Glutamatergic neuron (in vitro differentiated cells): ENCODE data around the gene SYNPR. TPM values are rescaled to one million over a fixed set of nuclear protein-coding genes. Genes with fewer than 3 reads are reported as not detected.

Experiments
- DNase-seq: peaks from one replicate; pipeline ENCODE4 v3.0.0; 2022
- H3K27ac Mint-ChIP-seq: one replicate; pipeline ENCODE4 v1.8.0; 2020; ENCODE audit warnings: mild to moderate bottlenecking, mixed read lengths, inconsistent platforms; ENCODE audit not compliant: unreplicated experiment
- H3K27me3 Mint-ChIP-seq: one replicate; pipeline ENCODE4 v1.8.0; 2020; ENCODE audit warnings: mild to moderate bottlenecking, moderate library complexity, mixed read lengths, inconsistent platforms; ENCODE audit not compliant: unreplicated experiment
- H3K36me3 Mint-ChIP-seq: one replicate; pipeline ENCODE4 v1.8.0; 2020; ENCODE audit warnings: mild to moderate bottlenecking, mixed read lengths, inconsistent platforms; ENCODE audit not compliant: unreplicated experiment
- H3K4me1 Mint-ChIP-seq: one replicate; pipeline ENCODE4 v1.8.0; 2020; ENCODE audit warnings: mild to moderate bottlenecking, low read depth, mixed read lengths, inconsistent platforms; ENCODE audit not compliant: unreplicated experiment
- H3K4me3 Mint-ChIP-seq: one replicate; pipeline ENCODE4 v1.8.0; 2020; ENCODE audit warnings: mild to moderate bottlenecking, mixed read lengths, inconsistent platforms; ENCODE audit not compliant: unreplicated experiment
- H3K9me3 Mint-ChIP-seq: one replicate; pipeline ENCODE4 v1.8.0; 2020; ENCODE audit warnings: mild to moderate bottlenecking, moderate library complexity, mixed read lengths, inconsistent platforms; ENCODE audit not compliant: unreplicated experiment
- CTCF ChIP-seq: fragments of 200-600 bp; sonication (generic); IDR thresholded peaks from one replicate; pipeline ENCODE4 v1.5.0; 2021; ENCODE audit not compliant: partially characterized antibody, unreplicated experiment
- total RNA-seq: library from RNA; stranded (reverse); fragmentation: NEBNext Ultra II Directional; extraction: Animal tissue kit (Norgen Biotek cat#: 25700); gene quantifications from one replicate; pipeline ENCODE4 v1.2.1, GENCODE V29; 2021; ENCODE audit not compliant: unreplicated experiment

The SYNPR gene
- total RNA-seq, 1 donor from 2014 or later = 6.1 TPM

- Mint-ChIP-seq H3K4me3 (no peak overlapping the region), H3K9me3 (no peaks in the 10 kb centered on the region), H3K4me1 (no peaks in the 10 kb centered on the region), H3K27me3 (no peaks in the 10 kb centered on the region), H3K36me3 (no peaks in the 10 kb centered on the region), H3K27ac (no peak overlapping the region)
- no peak for TF ChIP-seq CTCF
- DNase-seq = no peak
These were observed 151.8 kb downstream of the SYNPR start for GRCh38 chr3:63429905-63430304.

- no peak for DNase-seq
- TF ChIP-seq CTCF = no peak
- H3K27me3 Mint-ChIP-seq = no peaks in the 10 kb centered on the region
- H3K9me3 Mint-ChIP-seq = no peaks in the 10 kb centered on the region
- H3K4me3 Mint-ChIP-seq = no peak overlapping the region
- H3K36me3 Mint-ChIP-seq = no peaks in the 10 kb centered on the region
- H3K4me1 Mint-ChIP-seq = no peaks in the 10 kb centered on the region
- H3K27ac Mint-ChIP-seq = no peak overlapping the region
These were observed 152.8 kb downstream of the SYNPR start for GRCh38 chr3:63430875-63431274.

GRCh38 chr3:63437858-63438257 lies 159.8 kb downstream of the SYNPR start:
- no peaks in the 10 kb centered on the region for H3K36me3 Mint-ChIP-seq
- no peaks in the 10 kb centered on the region for H3K9me3 Mint-ChIP-seq
- no peak for DNase-seq
- H3K4me1 Mint-ChIP-seq = peaks cover 6% of the 10 kb centered on the region
- peaks cover 2% of the 10 kb centered on the region for H3K27me3 Mint-ChIP-seq
- no peak overlapping the region for H3K4me3 Mint-ChIP-seq
- H3K27ac Mint-ChIP-seq = no peak overlapping the region
- no peak for TF ChIP-seq CTCF

GRCh38 chr3:63438826-63439371 lies 160.8 kb downstream of the SYNPR start:
- no peak for TF ChIP-seq CTCF
- peaks cover 13% of the 10 kb centered on the region for H3K4me1 Mint-ChIP-seq
- DNase-seq = no peak
- H3K9me3 Mint-ChIP-seq = no peaks in the 10 kb centered on the region
- H3K27me3 Mint-ChIP-seq = peaks cover 2% of the 10 kb centered on the region
- no peak overlapping the region for H3K4me3 Mint-ChIP-seq
- no peaks in the 10 kb centered on the region for H3K36me3 Mint-ChIP-seq
- no peak overlapping the region for H3K27ac Mint-ChIP-seq

- H3K4me3 Mint-ChIP-seq = no peak overlapping the region
- no peaks in the 10 kb centered on the region for H3K36me3 Mint-ChIP-seq
- H3K27me3 Mint-ChIP-seq = peaks cover 2% of the 10 kb centered on the region
- DNase-seq = no peak
- H3K27ac Mint-ChIP-seq = no peak overlapping the region
- no peak for TF ChIP-seq CTCF
- H3K4me1 Mint-ChIP-seq = peaks cover 15% of the 10 kb centered on the region
- no peaks in the 10 kb centered on the region for H3K9me3 Mint-ChIP-seq
These were observed 163.2 kb downstream of the SYNPR start for GRCh38 chr3:63441262-63441661.
